Memory B cell (primary cell): ENCODE data around the gene SPOP.
"Not testable (repeated sequence)": the region's sequence is repeated elsewhere in the genome, so short reads cannot be mapped to it uniquely, and the experiment has no call there.

Experiments used
- ATAC-seq: fragments of 150-1000 bp; cut with Tn5 transposase; 2 replicates; pipeline ENCODE4 v1.10.0; 2021; ENCODE audit warnings: low read depth, mild to moderate bottlenecking, moderate library complexity
- DNase-seq, 2 donors: peaks; one replicate each; pipeline ENCODE4 v3.0.0; 2022; ENCODE audit warnings: low spot score in 2 of 2
- H3K27ac Mint-ChIP-seq: one replicate; pipeline ENCODE4 v1.8.0; 2022; ENCODE audit warnings: mild to moderate bottlenecking, moderate library complexity, mixed read lengths
- H3K27me3 Mint-ChIP-seq: one replicate; pipeline ENCODE4 v1.8.0; 2022; ENCODE audit warnings: mixed read lengths
- H3K36me3 Mint-ChIP-seq: one replicate; pipeline ENCODE4 v1.8.0; 2022; ENCODE audit warnings: mild to moderate bottlenecking, mixed read lengths
- H3K4me1 Mint-ChIP-seq: one replicate; pipeline ENCODE4 v1.8.0; 2022; ENCODE audit warnings: mixed read lengths
- H3K4me3 Mint-ChIP-seq: one replicate; pipeline ENCODE4 v1.8.0; 2022; ENCODE audit warnings: mild to moderate bottlenecking, moderate library complexity, mixed read lengths
- H3K9me3 Mint-ChIP-seq: one replicate; pipeline ENCODE4 v1.8.0; 2022; ENCODE audit warnings: mixed read lengths

SPOP gene

DNA sequence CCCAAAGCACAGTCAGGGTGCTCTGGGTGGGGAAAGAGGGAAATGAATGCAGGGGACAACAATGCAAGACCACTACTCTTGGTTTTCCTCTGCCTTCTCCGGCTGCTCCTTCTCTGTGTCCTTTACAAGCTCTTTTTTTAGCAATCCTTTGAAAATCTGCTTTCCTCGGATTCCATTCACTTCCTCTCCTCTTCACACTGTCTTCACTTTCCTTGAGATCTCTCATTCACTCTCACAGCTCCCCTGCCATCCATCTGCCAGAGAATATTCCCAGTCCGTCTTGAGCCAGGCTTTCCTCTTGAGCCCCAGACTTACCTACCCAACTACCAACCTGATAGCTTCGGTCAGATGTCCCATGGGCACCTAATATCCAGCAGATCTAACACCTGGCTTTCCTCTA, 11.0 kb upstream of the SPOP start:
- Mint-ChIP-seq H3K27ac (no peak overlapping the region), H3K36me3 (peaks cover 2% of the 10 kb centered on the region), H3K27me3 (peaks cover 6% of the 10 kb centered on the region), H3K4me3 (no peak overlapping the region), H3K4me1 (peaks cover 10% of the 10 kb centered on the region), H3K9me3 (no peaks in the 10 kb centered on the region)
- DNase-seq (no peak), ATAC-seq (no peak)

DNA sequence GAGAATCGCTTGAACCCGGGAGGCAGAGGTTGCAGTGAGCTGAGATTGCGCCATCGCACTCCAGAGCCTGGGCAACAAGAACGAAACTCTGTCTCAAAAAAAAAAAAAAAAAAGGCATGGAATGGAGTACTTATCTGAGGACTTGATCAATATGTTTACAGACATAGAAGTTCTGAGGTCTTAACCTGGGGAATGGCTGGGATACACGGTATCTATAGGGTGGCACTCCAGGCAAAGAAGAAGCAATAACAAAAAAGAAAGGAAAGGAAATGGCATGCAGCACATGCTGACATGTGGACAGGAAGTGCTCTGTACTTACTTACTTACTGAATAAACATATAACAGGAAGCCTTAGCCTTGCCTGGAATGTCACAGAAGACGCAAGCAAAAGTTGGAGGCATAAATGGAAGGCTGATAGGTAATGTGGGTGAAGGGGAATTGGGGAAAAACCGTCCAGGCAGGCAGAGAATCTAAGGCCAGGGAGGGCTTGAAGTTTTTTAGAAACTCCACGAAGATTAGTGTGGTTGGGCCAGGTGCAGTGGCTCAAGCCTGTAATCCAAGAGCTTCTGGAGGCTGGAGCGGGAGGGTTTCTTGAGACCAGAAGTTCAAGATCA, 10.1 kb upstream of the SPOP start:
- peaks cover 10% of the 10 kb centered on the region for H3K4me1 Mint-ChIP-seq
- H3K27ac Mint-ChIP-seq: peak overlapping the region; percentile 17
- peaks cover 2% of the 10 kb centered on the region for H3K36me3 Mint-ChIP-seq
- ATAC-seq (peak; percentile 59), DNase-seq (no peak)
- H3K9me3 Mint-ChIP-seq: no peaks in the 10 kb centered on the region
- peaks cover 6% of the 10 kb centered on the region for H3K27me3 Mint-ChIP-seq
- no peak overlapping the region for H3K4me3 Mint-ChIP-seq

DNA sequence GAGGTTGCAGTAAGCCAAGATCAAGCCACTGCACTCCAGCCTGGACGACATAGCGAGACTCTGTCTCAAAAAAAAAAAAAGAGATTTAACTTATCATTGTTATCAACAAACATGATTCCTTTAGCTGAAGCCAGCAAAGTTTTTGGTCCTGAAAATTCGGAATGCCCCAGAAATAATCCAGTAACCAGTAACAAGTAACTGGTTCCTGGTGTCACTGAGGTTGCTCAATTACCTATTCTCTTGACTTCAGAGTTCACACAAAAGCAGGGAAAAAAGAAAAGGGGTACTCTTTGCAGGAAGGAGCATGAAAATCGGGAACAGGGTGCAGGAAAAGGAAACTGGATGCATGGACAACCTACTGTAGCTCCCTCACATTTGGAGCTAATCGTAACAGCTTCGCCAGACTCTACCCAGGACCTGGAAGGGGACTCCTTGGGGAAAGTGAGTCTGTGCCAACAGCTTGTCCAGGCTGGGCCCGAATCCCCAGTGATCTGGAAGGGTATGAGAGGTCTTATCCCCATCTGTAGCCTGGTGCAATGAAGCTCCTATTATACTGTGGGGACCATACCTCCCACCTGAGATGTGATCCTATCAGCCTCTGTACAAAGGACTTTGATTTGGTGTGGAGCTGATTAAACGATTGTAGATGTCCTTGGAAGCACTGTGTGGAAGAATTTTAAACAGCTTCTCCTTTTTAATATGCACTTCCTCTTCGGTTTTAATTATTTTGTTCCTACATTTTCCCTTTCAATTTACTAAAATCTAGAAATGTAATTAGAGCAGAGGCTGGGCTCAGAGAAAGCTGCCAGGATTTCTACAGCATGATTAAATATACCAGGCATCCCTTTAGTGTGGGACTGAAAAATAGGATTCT, 3.4 kb upstream of the SPOP start:
- no peak for DNase-seq
- H3K27ac Mint-ChIP-seq: peak overlapping the region; percentile 53
- no peaks in the 10 kb centered on the region for H3K36me3 Mint-ChIP-seq
- peaks cover 15% of the 10 kb centered on the region for H3K4me1 Mint-ChIP-seq
- no peak overlapping the region for H3K4me3 Mint-ChIP-seq
- no peaks in the 10 kb centered on the region for H3K9me3 Mint-ChIP-seq
- ATAC-seq: no peak
- H3K27me3 Mint-ChIP-seq: no peaks in the 10 kb centered on the region

DNA sequence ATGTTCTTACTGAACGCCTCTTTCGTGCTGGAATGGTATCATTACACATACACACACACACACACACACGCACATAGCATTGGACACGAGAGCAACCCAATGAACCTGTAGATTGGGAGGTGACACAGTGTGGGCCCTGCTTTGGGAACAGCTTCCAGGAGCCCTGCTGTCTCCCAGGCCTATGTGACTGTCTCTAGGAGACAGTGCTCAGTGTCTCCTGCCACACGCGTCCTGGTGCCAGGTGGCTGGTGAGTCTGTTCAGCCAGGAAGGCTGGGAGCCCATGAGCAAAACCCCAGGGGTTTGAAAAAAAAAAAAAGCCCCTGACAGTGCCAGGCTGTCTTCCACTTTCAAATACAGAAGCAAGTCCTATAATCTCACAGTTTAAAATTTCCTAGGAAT, 2.4 kb upstream of the SPOP start:
- H3K36me3 Mint-ChIP-seq: peaks cover under 1% of the 10 kb centered on the region
- ATAC-seq: no peak
- DNase-seq: no peak
- H3K27ac Mint-ChIP-seq: peak overlapping the region; percentile 53
- H3K4me1 Mint-ChIP-seq: peaks cover 22% of the 10 kb centered on the region
- H3K27me3 Mint-ChIP-seq: no peaks in the 10 kb centered on the region
- no peaks in the 10 kb centered on the region for H3K9me3 Mint-ChIP-seq
- H3K4me3 Mint-ChIP-seq: no peak overlapping the region

DNA sequence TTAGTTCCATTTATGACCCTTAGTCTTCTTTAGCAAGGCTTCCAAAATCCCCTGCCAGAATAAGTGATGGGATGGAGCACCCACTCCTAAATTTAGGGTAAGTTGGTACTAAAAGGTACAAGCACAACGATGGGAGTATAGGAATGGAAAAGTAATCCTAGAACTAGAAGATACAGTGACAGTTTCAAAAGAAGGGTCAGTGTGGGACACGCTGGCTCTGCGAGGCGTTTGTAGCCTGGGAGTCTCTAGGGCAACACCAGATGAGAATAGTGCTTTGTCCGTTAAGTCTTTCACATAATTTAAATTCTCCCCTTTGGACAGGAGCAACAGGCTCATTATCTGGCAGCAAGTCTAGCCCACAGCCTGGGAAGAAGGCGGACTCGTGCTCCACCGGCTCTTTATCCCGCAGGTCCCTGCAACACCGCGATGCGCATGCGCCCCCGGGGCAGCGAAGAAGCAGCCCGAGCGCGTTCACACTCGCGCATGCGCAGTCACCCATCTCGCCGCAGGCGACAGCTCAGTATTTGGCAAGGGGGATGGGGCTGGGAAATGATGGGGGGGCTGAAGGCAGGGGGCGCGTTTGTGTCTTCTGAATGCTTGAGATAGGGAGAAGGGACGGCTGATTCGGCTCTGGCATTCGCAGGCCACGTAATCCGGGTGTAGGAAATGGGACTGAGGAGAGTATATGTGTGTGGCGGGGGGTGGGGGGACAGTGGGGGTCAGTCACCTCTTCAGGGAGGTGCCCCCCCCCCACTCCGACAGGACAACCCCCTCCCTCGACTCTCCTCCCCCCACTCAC, 564 bp downstream of the SPOP start:
- DNase-seq: peak; percentile 92 to 93
- Mint-ChIP-seq H3K9me3 (no peaks in the 10 kb centered on the region), H3K36me3 (peaks cover 12% of the 10 kb centered on the region), H3K27ac (peak overlapping the region; percentile 98), H3K4me3 (peak overlapping the region; percentile 93), H3K4me1 (peaks cover 37% of the 10 kb centered on the region), H3K27me3 (no peaks in the 10 kb centered on the region)
- peak; percentile 42 for ATAC-seq

DNA sequence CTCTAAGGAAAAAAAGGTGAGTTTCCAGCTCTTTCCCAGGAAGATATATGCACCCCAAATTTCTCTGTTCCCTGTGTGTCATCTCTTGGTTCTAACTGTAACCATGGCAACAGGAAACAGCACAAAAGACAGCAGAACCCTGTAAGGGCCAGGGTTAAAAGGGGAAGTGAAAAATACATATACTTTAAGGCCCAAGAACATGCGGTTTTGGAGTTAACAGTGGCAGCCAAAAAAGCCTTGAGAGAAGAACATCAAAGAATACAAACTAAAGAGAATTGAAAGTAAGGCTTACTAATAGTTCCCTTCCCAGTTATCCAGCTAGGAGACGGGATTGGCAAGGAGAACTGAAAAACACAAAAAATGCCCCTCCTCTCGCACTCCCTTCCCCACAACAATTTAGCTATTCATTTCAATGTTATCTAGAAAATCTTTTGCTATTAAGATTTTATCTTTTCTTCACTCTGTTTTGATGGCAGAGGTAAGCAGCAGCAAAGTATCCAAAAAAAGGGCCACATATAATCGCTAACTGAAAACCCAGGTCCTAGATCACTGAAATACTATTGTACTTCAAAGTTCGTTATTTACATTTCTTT, 1.5 kb downstream of the SPOP start:
- Mint-ChIP-seq H3K4me1 (peaks cover 40% of the 10 kb centered on the region), H3K27ac (peak overlapping the region; percentile 98), H3K27me3 (no peaks in the 10 kb centered on the region), H3K9me3 (no peaks in the 10 kb centered on the region), H3K4me3 (peak overlapping the region; percentile 93), H3K36me3 (peaks cover 12% of the 10 kb centered on the region)
- ATAC-seq: peak; percentile 67
- peak; percentile 29 to 76 for DNase-seq

DNA sequence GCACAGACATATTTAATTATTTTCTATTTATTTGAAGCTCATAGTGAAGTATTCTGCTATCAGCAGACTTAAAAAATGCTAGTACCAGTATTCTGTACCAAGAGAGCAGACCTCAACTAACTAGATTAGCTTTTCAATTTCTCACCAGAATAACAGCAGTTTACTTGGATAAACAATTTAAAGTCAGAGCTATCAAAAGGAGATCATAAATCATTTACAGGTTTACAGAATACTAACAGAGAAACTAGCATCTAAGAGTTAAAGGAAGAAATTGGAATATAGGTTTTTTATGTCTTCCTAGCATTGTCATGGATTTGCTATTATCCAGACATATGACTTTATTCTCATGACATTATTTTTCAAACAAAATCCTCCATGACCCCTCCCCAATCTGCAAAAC, 3.4 kb downstream of the SPOP start:
- H3K4me3 Mint-ChIP-seq: no peak overlapping the region
- H3K4me1 Mint-ChIP-seq: peaks cover 40% of the 10 kb centered on the region
- peaks cover 12% of the 10 kb centered on the region for H3K36me3 Mint-ChIP-seq
- H3K27ac Mint-ChIP-seq: peak overlapping the region; percentile 98
- H3K9me3 Mint-ChIP-seq: no peaks in the 10 kb centered on the region
- DNase-seq: no peak
- H3K27me3 Mint-ChIP-seq: no peaks in the 10 kb centered on the region
- no peak for ATAC-seq

DNA sequence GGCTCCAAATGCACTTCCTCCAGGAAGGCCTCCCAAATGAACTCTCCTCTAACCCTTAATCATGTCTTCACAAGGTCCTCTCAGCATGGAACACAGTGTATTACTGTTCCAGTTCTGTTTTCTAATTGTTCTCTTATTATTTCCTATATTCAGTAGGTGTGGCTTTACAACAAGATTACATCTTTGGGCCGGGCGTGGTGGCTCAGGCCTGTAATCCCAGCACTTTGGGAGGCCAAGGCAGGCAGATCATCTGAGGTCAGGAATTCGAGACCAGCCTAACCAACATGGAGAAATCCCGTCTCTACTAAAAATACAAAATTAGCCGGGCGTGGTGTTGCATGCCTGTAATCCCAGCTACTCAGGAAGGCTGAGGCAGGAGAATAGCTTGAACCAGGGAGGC, 4.2 kb downstream of the SPOP start:
- H3K27me3 Mint-ChIP-seq, ATAC-seq, DNase-seq, H3K4me3 Mint-ChIP-seq, H3K9me3 Mint-ChIP-seq: not testable (repeated sequence)
- Mint-ChIP-seq H3K27ac (peak overlapping the region; percentile 98), H3K4me1 (peaks cover 40% of the 10 kb centered on the region), H3K36me3 (peaks cover 12% of the 10 kb centered on the region)

DNA sequence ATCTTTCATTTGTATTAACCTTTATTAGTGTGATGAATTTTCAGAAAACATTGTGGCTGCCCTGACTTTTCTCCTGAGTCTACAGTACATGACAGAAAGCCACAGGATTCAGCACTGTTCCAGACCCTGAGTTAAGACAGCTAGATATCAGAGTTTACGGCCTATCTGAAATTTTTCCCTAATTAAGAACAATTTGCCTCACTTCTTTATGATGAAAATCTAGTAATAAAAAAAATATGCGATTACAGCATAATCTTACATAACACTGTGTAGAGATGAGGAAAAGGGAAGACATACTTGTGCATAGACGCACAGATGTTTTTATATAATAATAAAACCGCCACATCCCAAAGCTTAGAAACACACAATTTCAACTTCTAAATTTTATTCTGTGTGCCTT, 7.3 kb downstream of the SPOP start:
- no peaks in the 10 kb centered on the region for H3K27me3 Mint-ChIP-seq
- H3K9me3 Mint-ChIP-seq: no peaks in the 10 kb centered on the region
- H3K36me3 Mint-ChIP-seq: peaks cover 14% of the 10 kb centered on the region
- H3K4me3 Mint-ChIP-seq: no peak overlapping the region
- H3K4me1 Mint-ChIP-seq: peaks cover 25% of the 10 kb centered on the region
- ATAC-seq: no peak
- H3K27ac Mint-ChIP-seq: peak overlapping the region; percentile 75
- DNase-seq: no peak

DNA sequence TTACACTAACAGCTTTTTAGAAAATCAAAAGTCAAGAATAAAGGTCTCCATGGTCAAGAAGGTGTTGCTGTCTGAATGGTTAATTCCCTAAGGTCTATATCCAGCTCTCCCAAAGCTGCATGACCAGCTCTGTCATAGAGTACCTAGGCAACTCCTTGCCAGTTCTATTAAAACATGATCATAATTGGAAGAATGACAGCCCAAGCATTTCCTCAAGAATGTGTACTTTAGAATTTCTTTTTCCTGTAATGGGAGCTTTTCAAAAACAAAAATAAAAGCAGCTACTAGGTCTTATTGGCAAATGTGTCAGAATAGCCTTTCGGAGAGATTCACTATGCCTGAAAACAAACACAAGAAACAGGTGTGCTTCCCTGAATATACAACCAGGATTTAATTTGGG, 7.9 kb downstream of the SPOP start:
- H3K27me3 Mint-ChIP-seq: no peaks in the 10 kb centered on the region
- H3K27ac Mint-ChIP-seq: peak overlapping the region; percentile 75
- H3K9me3 Mint-ChIP-seq: no peaks in the 10 kb centered on the region
- peaks cover 10% of the 10 kb centered on the region for H3K36me3 Mint-ChIP-seq
- DNase-seq (no peak), ATAC-seq (no peak)
- H3K4me1 Mint-ChIP-seq: peaks cover 21% of the 10 kb centered on the region
- no peak overlapping the region for H3K4me3 Mint-ChIP-seq

DNA sequence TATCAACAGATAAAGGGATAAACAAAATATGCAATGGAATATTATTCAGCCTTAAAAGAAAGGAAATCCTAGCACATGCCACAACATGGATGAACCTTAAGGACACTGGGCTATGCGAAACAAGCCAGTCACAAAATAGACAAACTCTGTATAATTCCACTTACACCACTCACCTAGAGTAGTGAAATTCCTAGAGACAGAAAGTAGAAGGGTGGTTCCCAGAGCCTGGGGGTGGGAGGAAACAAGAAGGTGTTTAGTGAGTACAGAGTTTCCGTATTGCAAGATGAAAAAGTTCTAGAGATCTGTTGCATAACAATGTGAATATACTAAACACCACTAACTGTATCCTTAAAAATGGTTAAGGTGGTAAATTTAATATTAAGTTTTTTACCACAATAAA, 10.0 kb downstream of the SPOP start:
- DNase-seq (no peak), ATAC-seq (no peak)
- no peak overlapping the region for H3K27ac Mint-ChIP-seq
- peaks cover 5% of the 10 kb centered on the region for H3K36me3 Mint-ChIP-seq
- H3K9me3 Mint-ChIP-seq: no peaks in the 10 kb centered on the region
- H3K27me3 Mint-ChIP-seq: no peaks in the 10 kb centered on the region
- peaks cover 19% of the 10 kb centered on the region for H3K4me1 Mint-ChIP-seq
- H3K4me3 Mint-ChIP-seq: no peak overlapping the region

DNA sequence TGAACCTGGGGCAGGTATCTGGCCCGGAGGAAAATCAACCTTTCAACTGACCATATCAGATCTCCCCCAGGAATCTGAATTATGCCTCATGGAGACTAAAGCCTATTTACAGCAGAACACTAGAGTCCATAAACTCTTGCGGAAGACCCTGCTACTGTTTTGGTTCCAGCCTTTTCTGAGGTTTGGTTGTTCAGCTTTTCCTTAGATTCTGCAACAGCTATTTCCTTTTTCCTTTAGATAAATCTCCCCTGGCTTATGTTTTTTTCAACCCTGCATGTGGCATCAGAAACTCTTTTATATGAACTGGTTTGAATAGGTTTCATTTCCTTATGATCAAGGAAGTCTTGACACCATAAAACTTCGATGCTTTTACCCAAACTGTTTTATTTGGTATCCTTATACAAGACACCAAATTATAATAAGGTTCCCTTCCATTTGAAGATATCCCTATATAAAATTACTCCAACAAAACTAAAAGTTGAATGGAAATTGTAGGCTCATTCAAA, 13.1 kb downstream of the SPOP start:
- peak overlapping the region; percentile 10 for H3K27ac Mint-ChIP-seq
- H3K4me3 Mint-ChIP-seq: no peak overlapping the region
- H3K36me3 Mint-ChIP-seq: peaks cover 13% of the 10 kb centered on the region
- no peaks in the 10 kb centered on the region for H3K27me3 Mint-ChIP-seq
- DNase-seq (no peak), ATAC-seq (no peak)
- peaks cover 24% of the 10 kb centered on the region for H3K4me1 Mint-ChIP-seq
- H3K9me3 Mint-ChIP-seq: no peaks in the 10 kb centered on the region

DNA sequence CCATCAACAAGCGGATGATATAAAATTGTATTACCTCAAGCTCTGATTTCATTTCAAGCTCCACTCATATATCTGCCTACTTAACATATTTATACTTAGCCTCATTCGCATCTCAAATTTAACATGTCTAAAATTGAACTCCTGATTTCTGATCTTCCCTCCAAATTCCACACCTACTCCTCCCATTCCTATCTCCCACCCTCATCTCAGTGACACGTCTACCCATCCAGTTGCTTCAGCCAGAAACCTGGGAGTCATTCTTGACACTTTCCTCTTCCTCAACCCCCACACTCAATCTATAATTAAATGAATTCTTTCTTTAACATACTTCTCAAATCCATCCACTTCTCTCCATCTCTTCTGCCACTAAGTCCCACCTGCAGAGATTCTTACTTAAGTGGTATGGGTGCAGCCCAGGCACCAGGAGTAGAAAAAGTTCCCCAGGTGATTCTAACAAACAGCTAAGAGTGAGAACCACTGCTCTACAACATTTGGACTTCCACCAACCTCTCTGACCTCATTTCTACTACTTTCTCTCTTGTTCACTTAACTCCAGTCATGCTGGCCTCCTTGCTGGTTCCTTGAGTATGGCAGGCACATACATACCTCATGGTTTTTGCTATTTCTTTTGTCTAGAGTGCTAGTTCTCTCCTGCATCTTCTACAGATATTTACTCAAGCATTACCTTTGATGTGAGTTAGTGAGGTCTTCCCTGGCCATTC, 18.1 kb downstream of the SPOP start:
- Mint-ChIP-seq H3K9me3 (no peaks in the 10 kb centered on the region), H3K4me3 (no peak overlapping the region), H3K36me3 (peaks cover 18% of the 10 kb centered on the region), H3K27ac (peak overlapping the region; percentile 14), H3K4me1 (peaks cover 32% of the 10 kb centered on the region), H3K27me3 (no peaks in the 10 kb centered on the region)
- ATAC-seq (no peak), DNase-seq (no peak)
